IPS-18c (cell line): ENCODE results near the gene GRK1.
"Not testable (repeated sequence)": the region's sequence is repeated elsewhere in the genome, so short reads cannot be mapped to it uniquely, and the experiment has no call there.

Experiments
- H3K4me3 ChIP-seq: 2 replicates; pipeline ENCODE4 v1.7.0; 2013; ENCODE audit warnings: low read depth, mild to moderate bottlenecking, low read length, moderate library complexity; ENCODE audit not compliant: insufficient read depth
- H3K9me3 ChIP-seq: one replicate; pipeline ENCODE4 v1.6.1; 2013; ENCODE audit warnings: mild to moderate bottlenecking, low read length, moderate library complexity; ENCODE audit not compliant: control insufficient read depth, insufficient read depth

The GRK1 gene

DNA sequence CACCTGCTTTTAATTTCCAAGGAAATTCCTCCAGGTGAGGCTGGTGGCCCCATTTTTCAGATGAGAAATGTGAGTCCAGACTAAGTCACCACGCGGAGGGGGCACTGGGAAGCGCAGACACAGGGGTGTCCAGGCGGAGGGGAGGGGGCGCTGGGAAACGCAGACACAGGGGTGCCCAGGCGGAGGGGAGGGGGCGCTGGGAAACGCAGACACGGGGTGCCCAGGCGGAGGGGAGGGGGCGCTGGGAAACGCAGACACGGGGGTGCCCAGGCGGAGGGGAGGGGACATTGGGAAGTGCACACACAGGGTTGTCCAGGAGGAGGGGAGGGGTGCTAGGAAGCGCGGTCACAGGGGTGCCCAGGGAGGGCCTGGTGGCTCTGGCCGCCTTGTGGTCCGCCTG lies 3.5 kb downstream of the GRK1 start:
- H3K9me3 ChIP-seq: no peaks in the 10 kb centered on the region
- no peak overlapping the region for H3K4me3 ChIP-seq

DNA sequence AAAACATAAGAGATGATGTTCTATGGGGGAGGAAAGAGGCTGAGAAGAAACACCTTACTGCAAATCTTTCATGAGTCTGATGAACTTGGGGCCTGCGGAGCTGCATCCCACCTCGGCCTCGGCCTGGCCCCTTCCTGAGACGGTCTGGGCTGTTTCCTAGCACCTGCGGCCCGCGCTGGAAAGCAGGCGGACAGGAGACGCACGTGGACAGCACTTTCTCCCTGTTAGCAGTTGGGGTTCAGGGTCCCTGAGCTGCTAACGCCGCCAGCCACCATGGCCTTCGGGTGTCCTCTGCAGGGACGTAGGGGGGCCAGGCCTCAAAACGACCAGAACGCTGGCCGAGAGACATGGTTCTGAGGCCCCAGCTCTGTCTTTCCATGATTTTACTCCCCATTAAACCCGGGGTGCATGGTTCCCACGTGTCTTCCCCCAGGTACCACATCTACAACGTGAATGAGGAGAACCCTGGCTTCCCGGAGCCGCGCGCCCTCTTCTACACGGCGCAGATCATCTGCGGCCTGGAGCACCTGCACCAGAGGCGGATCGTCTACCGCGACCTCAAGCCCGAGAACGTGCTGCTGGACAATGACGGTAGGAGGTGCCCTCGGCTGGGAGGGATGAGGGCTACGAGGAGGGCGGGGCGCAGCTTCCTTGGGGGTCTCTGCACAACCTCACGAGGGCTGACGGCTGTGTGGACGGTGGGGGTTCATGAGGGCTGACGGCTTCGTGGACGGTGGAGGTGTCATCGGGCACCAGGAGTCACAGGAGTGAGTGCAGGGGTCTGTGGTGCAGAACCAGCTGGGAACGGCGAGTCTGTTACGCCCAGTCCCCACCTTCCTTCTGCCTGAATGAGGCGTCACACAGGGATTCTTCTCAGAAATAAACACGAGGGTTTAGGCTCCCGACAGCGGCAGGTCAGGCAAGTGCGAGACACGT lies 4.3 kb downstream of the GRK1 start:
- Histone ChIP-seq H3K4me3 (no peak overlapping the region), H3K9me3 (no peaks in the 10 kb centered on the region)

DNA sequence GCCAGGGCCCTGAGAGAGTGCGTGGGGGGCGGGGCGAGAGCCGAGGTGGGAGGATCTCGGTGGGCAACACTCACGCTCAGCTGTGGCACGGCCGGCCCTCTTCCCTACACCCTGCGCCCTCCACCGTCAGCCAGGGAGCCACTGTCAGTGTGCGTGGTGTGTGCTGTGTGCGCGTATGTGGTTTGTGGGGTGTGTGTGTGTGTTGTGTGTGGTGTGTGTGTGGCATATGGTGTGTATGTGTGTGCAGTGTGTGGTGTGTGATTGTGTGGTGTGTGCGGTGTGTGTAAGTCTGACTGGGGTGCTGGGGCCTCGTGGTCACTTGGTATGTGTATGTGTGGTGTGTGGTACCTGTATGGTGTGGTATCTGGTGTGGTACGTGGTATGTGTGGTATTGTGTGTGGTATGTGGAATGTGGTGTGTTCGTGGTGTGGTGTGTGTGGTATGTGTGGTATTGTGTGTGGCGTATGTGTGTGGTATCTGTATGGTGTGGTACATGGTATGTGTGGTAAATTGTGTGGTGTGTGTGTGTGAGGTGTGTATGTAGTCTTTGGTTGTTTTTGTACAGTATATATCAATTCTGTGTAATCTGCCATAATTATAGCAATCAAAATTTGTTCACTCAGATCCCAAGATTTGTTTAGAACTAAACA lies 5.1 kb downstream of the GRK1 start:
- Histone ChIP-seq H3K4me3 (no peak overlapping the region), H3K9me3 (no peaks in the 10 kb centered on the region)

DNA sequence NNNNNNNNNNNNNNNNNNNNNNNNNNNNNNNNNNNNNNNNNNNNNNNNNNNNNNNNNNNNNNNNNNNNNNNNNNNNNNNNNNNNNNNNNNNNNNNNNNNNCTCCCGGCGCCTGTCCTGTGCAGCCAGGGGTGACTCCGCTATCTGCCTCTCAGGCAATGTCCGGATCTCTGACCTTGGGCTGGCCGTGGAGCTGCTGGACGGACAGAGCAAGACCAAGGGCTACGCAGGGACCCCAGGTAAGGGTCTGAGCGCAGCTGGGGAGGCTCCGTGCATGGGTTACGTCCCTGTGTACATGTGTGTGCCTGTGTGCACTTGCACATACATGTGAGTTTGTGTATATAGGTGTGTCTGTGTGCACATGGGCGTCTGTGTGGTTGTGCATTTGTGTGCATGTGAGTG lies 55.9 kb downstream of the GRK1 start:
- Histone ChIP-seq H3K9me3 (no peaks in the 10 kb centered on the region), H3K4me3 (no peak overlapping the region)

DNA sequence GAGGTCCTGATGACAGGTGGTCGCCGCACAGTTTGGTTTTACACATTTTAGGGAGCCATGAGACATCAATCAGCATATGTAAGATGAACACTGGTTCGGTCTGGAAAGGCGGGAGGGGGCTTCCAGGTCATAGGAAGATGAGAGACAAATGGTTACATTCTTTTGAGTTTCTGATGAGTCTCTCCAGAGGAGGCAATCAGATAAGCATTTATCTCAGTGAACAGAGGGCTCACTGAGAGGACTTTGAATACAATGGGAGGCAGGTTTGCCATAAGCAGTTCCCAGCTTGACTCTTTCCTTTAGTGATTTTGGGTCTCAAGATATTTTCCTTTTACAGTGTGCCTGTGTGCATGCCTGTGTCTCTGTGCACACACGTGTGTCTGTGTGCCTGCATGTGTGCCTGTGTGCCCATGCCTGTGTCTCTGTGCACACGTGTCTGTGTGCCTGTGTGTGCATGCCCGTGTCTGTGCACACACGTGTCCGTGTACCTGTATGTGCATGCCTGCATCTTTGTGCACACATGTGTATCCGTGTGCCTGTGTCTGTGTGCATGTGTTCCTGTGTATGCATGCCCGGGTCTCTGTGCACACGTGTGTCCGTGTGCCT lies 56.5 kb downstream of the GRK1 start:
- Histone ChIP-seq H3K9me3 (no peaks in the 10 kb centered on the region), H3K4me3 (no peak overlapping the region)

DNA sequence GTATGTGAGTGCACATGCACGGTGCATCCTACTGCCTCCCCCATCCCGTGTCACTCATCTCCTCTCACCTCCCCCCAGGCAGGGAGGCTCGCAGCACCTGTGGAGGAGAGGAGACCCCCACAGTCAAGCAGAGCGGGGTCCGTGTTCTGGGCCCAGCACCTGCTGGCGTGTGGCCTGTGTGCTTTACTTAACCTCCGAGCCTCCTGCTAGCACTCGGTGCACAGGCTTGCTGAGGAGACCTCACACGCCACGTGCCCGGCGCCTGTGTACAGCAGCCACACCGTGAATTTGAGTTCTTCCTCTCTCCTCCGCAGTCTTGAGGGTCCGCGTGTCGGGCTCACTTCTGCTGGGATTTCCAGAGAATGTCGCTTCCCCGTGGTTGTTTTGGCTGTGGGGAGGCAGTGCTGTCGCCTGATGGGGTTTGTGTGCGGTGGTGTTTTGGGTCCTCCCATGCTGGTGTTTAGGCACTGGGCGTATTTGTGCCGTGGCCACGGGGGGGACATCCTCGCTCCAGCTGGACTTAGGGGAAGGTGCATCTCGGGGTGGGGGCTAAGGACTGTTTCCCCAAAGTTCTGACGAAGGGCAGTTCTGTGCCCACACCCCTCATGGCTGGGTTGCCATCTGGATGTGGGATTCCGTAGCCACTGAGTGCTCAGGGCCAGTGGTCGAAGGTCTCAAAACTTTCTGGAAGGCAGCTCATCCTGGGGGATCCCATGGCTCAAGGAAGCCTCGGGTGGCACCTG lies 57.2 kb downstream of the GRK1 start:
- H3K4me3 ChIP-seq: peak overlapping the region; percentile 66; the same call in 1 of the 2 replicates
- no peaks in the 10 kb centered on the region for H3K9me3 ChIP-seq

DNA sequence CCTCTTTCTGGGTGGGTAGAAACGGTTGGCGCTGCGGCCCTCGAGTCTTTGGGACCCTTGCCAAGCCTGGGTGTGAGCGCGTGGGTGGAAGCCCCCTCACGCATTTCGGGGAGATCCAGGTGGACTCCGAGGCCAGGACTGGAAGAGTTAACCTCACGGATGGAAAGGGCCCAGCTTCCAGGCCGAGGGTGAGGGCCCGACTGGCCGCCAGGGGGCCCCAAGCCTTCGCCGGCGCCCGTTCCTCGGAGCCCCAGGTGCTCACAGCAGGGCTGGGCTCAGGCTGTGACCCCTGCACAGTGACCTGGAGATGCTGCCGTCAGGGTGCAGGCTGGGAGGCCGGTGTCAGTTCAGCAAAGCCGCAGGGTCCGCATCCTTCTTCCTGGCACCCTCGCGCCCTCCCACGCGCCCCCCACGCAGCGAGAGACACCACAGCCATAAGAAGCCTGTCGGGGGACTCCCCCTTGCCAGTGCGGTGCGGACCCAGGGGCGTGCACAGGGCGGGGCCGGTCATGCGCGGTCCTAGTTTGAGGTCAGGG lies 57.8 kb downstream of the GRK1 start:
- H3K4me3 ChIP-seq: peak overlapping the region; percentile 66
- no peaks in the 10 kb centered on the region for H3K9me3 ChIP-seq

DNA sequence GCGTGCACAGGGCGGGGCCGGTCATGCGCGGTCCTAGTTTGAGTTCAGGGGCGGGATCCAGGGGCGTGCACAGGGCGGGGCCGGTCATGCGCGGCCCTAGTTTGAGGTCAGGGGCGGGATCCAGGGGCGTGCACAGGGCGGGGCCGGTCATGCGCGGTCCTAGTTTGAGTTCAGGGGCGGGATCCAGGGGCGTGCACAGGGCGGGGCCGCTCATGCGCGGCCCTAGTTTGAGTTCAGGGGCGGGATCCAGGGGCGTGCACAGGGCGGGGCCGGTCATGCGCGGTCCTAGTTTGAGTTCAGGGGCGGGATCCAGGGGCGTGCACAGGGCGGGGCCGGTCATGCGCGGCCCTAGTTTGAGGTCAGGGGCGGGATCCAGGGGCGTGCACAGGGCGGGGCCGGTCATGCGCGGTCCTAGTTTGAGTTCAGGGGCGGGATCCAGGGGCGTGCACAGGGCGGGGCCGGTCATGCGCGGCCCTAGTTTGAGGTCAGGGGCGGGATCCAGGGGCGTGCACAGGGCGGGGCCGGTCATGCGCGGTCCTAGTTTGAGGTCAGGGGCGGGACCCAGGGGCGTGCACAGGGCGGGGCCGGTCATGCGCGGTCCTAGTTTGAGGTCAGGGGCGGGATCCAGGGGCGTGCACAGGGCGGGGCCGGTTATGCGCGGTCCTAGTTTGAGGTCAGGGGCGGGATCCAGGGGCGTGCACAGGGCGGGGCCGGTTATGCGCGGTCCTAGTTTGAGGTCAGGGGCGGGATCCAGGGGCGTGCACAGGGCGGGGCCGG lies 58.5 kb downstream of the GRK1 start:
- H3K4me3 ChIP-seq, H3K9me3 ChIP-seq: not testable (repeated sequence)

DNA sequence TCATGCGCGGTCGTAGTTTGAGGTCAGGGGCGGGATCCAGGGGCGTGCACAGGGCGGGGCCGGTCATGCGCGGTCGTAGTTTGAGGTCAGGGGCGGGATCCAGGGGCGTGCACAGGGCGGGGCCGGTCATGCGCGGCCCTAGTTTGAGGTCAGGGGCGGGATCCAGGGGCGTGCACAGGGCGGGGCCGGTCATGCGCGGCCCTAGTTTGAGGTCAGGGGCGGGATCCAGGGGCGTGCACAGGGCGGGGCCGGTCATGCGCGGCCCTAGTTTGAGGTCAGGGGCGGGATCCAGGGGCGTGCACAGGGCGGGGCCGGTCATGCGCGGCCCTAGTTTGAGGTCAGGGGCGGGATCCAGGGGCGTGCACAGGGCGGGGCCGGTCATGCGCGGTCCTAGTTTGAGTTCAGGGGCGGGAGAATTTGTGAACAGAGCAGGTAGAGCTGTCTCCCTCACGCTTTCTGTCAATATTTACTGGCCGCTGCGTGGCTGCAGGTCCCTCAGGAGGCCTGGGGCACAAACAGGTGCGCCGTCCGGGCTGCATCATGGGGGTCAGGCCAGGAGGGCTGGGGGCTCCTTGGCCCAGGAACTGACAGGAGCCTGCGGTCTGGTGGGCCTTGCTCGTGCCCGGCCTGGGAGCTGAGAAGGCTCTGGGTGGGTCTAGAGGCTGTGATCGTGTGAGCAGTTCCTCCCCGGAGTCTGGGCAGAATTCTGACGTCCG lies 59.2 kb downstream of the GRK1 start:
- peak overlapping the region; percentile 9; the same call in 1 of the 2 replicates for H3K4me3 ChIP-seq
- not testable (repeated sequence) for H3K9me3 ChIP-seq

DNA sequence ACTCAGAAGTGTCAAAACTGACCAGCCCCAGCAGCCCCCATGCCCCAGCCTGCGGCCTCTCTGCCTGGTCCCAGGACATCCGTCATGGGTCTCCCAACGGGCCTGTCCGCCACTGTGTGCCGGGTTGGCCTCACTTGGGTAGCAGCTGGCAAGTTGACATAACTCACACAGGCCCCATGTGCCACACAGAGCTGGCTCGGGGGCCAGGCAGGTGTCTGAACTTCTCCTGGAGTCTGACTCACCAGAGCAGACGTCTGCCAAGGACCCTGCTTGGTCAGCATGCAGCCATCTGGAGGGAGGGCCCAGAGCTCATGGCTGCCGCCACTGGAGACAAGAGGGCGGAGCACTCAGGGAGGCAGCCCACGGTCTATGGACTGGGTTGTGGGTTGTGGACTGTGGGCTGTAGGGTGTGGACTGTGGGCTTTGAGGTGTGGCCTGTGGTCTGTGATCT lies 60.0 kb downstream of the GRK1 start:
- no peak overlapping the region for H3K4me3 ChIP-seq
- no peaks in the 10 kb centered on the region for H3K9me3 ChIP-seq

DNA sequence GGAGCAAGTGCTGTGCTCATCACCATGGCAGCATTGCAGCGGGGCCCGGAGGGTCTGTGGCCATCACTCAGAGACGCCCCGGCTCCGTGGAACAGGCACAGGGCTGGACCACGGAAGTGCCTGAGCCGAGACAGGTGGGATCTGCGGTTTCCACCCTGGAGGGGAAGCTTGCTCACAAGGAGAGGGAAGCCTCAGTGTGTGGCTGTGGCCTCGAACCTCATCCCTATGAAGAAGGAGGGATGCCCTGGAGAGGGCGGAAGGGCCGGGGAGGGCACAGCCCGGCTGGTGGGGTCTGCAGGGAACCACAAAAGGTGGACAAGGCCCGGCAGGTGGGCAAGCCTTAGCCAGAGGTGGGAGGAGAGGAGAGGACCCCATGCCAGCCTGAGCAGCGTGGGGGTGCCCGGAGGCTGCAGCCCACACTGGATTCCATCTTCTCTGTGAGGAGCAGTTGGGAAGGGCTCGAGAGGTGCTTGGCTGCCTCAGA lies 61.6 kb downstream of the GRK1 start:
- Histone ChIP-seq H3K9me3 (no peaks in the 10 kb centered on the region), H3K4me3 (no peak overlapping the region)

DNA sequence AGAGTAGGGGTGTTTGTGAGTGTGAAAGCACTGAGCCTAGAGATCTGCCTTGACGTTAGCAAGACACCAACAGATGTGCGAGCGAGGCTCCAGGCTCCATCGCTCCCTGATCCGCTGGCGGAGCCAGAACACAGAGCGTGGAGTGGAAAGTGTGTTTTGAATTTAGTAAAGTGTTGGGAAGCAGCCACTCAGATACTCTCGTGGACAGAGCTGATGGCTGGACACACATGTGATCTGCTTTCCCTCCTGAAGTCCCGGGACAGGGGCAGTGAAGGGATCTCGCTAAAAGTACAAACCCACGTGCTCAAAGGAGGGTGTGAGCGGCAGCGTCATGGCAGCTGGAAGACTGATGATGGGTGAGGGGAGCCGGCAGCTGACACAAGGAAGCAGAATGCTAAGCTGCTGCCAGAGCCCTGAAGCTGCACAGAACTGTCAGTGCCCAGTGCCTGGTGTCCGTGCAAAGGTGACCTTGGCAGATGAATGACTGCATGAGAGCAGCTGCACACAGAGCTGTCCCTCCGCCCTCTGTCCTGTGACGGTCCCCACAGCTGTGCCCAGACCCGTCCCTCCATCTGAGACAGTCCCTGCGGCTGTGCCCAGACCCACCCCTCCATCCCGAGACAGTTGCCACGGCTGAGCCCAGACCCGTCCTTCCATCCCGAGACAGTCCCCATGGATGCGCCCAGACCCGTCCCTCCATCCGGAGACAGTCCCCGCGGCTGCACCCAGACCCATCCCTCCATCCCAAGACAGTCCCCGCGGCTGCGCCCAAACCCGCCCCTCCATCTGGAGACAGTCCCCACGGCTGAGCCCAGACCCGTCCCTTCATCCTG lies 62.4 kb downstream of the GRK1 start:
- no peaks in the 10 kb centered on the region for H3K9me3 ChIP-seq
- H3K4me3 ChIP-seq: no peak overlapping the region

DNA sequence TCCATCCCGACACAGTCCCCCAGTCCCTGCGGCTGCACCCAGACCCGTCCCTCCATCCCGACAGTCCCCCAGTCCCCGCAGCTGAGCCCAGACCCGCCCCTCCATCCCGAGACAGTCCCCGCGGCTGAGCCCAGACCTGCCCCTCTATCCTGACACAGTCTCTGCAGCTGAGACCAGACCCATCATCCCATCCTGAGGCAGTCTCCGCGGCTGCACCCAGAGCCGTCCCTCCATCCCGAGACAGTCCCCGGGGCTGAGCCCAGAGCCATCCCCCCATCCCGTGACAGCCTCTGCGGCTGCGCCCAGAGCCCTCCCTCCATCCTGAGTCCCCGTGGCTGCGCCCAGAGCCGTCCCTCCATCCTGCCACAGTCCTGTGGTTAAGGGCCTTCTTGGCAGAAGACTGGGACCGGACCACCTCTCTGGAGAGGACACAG lies 63.3 kb downstream of the GRK1 start:
- H3K4me3 ChIP-seq: no peak overlapping the region
- H3K9me3 ChIP-seq: no peaks in the 10 kb centered on the region

DNA sequence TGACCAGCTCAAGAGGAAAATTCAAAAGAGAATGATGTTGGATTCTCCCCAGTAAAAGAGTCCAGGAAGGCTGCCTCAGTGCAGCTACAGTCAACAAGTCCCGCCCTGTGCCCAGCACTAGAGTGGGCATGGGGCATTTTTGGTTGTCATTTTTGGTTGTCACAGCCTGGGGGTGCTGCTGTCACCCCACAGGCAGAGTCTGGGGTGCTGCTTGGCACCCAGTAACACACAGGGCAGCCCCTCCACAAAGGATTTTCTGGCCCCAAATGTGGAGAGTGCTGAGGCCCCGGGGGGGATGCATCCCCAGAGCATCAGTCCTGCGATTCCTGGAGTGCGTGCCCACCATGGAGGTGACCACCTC lies 63.8 kb downstream of the GRK1 start:
- Histone ChIP-seq H3K4me3 (no peak overlapping the region), H3K9me3 (no peaks in the 10 kb centered on the region)
